Bronchial epithelial cell (primary cell): ENCODE data around the gene CPD. TPM values are rescaled to one million over a fixed set of nuclear protein-coding genes. Genes with fewer than 3 reads are reported as not detected.
"Not testable (repeated sequence)": the region's sequence is repeated elsewhere in the genome, so short reads cannot be mapped to it uniquely, and the experiment has no call there.

ENCODE experiments used
- DNase-seq: peaks from one replicate; pipeline ENCODE4 v3.0.0-alpha.2; 2010; ENCODE audit warnings: low read depth
- FAIRE-seq: peaks from 2 replicates; lab custom pipeline; 2011; peaks lifted over from hg19 to GRCh38; lab: Jason Lieb, UNC
- H3K27me3 ChIP-seq: 2 replicates; pipeline ENCODE4 v1.5.1; 2011; ENCODE audit warnings: low read length; ENCODE audit not compliant: control insufficient read depth, insufficient read depth
- H3K36me3 ChIP-seq: 2 replicates; pipeline ENCODE4 v1.5.1; 2011; ENCODE audit warnings: low read length; ENCODE audit not compliant: control insufficient read depth, insufficient read depth
- H3K4me3 ChIP-seq: 2 replicates; pipeline ENCODE4 v1.5.1; 2011; ENCODE audit warnings: mild to moderate bottlenecking, low read depth, low read length, control low read depth
- CTCF ChIP-seq: IDR thresholded peaks from 2 replicates; pipeline ENCODE4 v1.5.1; 2011; ENCODE audit warnings: mild to moderate bottlenecking, moderate library complexity, low read length, control low read depth, inconsistent platforms; ENCODE audit not compliant: insufficient read depth, severe bottlenecking
- total RNA-seq: library from RNA; depleted of rRNA; stranded (reverse); fragments of >200 nt; gene quantifications from 2 replicates; pipeline ENCODE4 v1.2.1, GENCODE V29; 2014

CPD gene
- total RNA-seq, 1 donor from 2014 or later, result 164 TPM

DNA sequence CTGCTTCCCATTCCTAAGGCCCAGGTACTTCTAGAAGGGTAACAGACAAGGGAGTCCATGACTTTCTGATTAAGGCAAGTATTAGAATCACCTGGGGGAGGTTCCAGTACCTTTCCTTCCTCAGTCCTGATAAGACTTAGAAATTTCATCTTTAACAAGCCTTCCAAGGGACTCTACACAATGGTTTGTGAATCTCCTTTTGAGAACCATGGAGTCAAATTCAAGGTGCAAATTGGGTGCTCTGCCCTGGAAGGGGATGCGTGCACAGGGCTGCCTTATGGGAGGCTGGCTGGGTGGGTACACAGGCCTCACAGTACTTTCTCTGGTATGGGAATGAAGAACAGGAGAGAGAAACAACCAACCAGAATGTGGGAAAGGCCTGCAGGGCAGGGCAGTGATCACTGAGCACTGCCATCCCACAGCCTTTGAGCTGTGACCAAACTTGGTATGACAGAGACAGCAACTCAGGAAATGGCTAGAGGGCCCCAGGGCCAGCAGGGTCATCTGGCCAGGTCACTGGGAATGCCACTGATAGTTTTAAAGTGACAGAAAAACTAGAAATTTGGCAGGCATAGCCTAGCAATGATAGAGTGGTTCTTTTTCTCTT lies 41.2 kb upstream of the CPD start:
- DNase-seq (no peak), FAIRE-seq (no peak)
- no peak for TF ChIP-seq CTCF
- Histone ChIP-seq H3K4me3 (no peak overlapping the region), H3K36me3 (no peaks in the 10 kb centered on the region), H3K27me3 (no peaks in the 10 kb centered on the region)

- FAIRE-seq (no peak), DNase-seq (no peak)
- TF ChIP-seq CTCF, result no peak
- Histone ChIP-seq H3K36me3 (no peaks in the 10 kb centered on the region), H3K27me3 (no peaks in the 10 kb centered on the region), H3K4me3 (no peak overlapping the region)
Observed at GRCh38 chr17:30339086-30339485, 39.6 kb upstream of the CPD start.

GRCh38 chr17:30340801-30341356 lies 37.8 kb upstream of the CPD start:
- H3K36me3 ChIP-seq, result no peaks in the 10 kb centered on the region
- no peak overlapping the region for H3K4me3 ChIP-seq
- no peak for TF ChIP-seq CTCF
- H3K27me3 ChIP-seq, result no peaks in the 10 kb centered on the region
- FAIRE-seq, result no peak
- no peak for DNase-seq

GRCh38 chr17:30341703-30342249 lies 37.0 kb upstream of the CPD start:
- Histone ChIP-seq H3K27me3 (no peaks in the 10 kb centered on the region), H3K36me3 (no peaks in the 10 kb centered on the region), H3K4me3 (no peak overlapping the region)
- FAIRE-seq, result no peak
- DNase-seq, result no peak
- TF ChIP-seq CTCF, result no peak

DNA sequence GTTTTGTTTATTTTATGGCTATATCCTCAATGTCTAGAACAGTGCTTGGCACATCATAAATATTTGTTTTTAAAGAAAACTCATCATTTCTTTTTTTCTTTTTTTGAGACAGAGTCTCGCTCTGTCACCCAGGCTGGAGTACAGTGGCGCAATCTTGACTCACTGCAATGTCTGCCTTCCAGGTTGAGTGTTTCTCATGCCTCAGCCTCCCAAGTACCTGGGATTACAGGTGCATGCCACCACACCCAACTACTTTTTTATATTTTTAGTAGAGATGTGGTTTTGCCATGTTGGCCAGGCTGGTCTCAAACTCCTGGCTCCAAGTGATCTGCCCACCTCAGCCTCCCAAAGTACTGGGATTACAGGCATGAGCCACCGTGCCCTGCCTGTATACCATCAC lies 35.5 kb upstream of the CPD start:
- DNase-seq, H3K27me3 ChIP-seq, H3K36me3 ChIP-seq, H3K4me3 ChIP-seq, FAIRE-seq: not testable (repeated sequence)

GRCh38 chr17:30343796-30344195 lies 34.9 kb upstream of the CPD start:
- H3K27me3 ChIP-seq, result no peaks in the 10 kb centered on the region
- no peak for TF ChIP-seq CTCF
- no peaks in the 10 kb centered on the region for H3K36me3 ChIP-seq
- DNase-seq (no peak), FAIRE-seq (no peak)
- no peak overlapping the region for H3K4me3 ChIP-seq
